ENCODE measurements around the gene OPN3.

The OPN3 gene

DNA sequence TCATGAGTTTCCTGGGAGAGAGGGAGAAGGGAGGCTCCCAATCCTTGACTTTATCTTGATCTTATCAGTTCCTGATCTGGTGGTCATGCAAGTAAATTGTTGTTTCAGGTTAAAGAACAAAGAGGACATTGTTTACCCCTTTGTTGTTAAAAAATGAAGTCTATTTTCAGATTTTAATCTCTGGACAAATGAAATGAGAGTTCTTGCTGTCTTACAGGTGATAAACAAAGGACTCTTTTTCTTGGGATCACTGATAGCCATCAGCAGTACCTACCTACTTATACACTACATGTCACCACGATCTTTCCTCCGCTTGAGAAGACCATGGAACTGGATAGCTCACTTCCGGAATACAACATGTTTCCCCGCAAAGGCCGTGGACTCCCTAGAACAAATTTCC is 48.4 kb downstream of the OPN3 start:
- TF ChIP-seq, protein P1, sequence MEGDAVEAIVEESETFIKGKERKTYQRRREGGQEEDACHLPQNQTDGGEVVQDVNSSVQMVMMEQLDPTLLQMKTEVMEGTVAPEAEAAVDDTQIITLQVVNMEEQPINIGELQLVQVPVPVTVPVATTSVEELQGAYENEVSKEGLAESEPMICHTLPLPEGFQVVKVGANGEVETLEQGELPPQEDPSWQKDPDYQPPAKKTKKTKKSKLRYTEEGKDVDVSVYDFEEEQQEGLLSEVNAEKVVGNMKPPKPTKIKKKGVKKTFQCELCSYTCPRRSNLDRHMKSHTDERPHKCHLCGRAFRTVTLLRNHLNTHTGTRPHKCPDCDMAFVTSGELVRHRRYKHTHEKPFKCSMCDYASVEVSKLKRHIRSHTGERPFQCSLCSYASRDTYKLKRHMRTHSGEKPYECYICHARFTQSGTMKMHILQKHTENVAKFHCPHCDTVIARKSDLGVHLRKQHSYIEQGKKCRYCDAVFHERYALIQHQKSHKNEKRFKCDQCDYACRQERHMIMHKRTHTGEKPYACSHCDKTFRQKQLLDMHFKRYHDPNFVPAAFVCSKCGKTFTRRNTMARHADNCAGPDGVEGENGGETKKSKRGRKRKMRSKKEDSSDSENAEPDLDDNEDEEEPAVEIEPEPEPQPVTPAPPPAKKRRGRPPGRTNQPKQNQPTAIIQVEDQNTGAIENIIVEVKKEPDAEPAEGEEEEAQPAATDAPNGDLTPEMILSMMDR (conservative IDR thresholded peaks at IDR 0.05; ENCODE audit: low read length): no peak
- H3K4me3 ChIP-seq (ENCODE audit: low read length): no peak overlapping the region
- no peak for DNase-seq (ENCODE audit: low read depth)

DNA sequence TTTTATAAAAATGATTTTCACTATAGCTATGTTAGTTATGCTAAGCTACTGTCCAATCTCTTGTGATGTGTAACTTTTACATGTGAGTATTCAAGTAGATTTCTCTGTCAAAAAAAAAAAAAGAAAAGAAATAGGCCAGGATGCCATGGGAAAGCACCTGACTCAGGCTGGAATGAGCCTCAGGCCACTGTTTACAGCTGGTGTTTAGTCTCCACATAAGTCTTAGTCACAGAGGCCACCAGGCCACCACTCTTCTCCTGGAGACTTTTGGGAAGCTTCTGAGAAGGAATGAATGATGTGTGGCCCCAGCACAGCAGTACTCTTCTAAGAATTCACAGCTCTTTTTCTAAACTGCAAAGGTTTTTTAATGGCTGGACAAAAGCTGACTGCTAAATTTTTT is 48.9 kb downstream of the OPN3 start:
- TF ChIP-seq, protein P1 (conservative IDR thresholded peaks at IDR 0.05; ENCODE audit: low read length): no peak
- no peak overlapping the region for H3K4me3 ChIP-seq (ENCODE audit: low read length)
- DNase-seq (ENCODE audit: low read depth): peak; percentile 36

DNA sequence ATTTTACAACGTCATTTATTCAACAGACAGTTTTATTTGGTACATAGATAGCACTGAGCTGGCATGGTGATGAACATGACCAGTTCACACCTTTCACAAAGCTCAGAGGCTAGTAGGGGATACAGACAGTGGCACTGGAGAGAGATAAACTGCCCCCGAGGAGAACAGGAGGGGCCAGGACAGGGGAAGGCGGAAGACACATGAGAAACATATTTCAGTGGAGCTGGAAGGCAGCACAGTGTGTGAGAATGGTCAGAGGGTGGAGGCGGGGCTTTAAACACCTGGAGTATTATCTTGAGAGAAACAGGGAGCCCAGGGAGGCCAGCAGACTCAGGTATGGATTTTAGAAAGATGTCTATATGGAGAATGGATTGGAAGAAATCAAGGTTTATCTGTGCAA is 49.5 kb downstream of the OPN3 start:
- H3K4me3 ChIP-seq (ENCODE audit: low read length): no peak overlapping the region
- DNase-seq (ENCODE audit: low read depth): no peak
- TF ChIP-seq, protein P1 (conservative IDR thresholded peaks at IDR 0.05; ENCODE audit: low read length): no peak

DNA sequence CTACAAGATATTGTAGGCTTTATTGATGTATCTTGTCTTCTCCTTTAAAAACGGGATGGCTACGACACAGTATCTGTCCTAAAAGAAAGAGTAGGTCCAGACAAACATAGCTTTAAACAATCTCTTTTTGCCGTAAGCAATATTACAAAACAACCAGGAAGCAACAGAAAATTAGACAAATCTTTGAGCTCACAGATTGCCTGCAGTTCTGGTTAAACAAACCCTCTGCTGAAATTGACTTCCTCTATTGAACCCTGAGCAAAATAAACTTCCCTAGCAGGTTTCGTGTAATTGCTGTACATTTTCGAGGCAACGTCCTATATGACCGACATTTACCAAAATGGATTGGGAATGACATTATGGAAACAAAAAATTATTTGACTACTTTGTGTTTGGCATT is 50.6 kb downstream of the OPN3 start:
- TF ChIP-seq, protein P1 (conservative IDR thresholded peaks at IDR 0.05; ENCODE audit: low read length): no peak
- no peak for DNase-seq (ENCODE audit: low read depth)
- H3K4me3 ChIP-seq (ENCODE audit: low read length): no peak overlapping the region

DNA sequence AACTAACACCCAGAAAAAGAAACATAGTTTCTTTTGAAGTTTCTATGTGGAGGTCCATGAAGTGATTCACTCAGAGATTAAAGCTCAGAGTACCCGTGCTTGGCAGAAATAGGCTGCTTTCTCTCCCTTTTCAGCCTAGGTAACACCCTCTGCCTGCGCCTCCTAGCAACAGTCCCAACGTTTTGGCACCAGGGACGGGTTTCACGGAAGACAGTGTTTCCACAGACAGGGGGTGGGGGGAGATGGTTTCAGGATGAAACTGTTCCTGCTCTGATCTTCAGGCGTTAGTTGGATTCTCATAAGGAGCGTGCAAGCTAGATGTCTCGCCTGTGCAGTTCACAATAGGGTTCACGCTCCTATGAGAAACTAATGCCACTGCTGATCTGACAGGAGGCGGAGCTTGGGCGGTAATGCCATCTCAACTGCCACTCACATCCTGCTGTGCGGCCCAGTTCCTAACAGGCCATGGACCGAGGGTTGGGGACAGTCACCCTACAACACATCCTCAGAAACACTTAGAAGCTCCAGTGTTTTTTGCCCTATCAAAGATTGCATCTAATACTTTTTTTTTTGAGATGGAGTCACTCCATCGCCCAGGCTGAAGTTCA is 53.2 kb downstream of the OPN3 start:
- no peak overlapping the region for H3K4me3 ChIP-seq (ENCODE audit: low read length)
- DNase-seq (ENCODE audit: low read depth): no peak
- TF ChIP-seq, protein P1 (conservative IDR thresholded peaks at IDR 0.05; ENCODE audit: low read length): no peak

DNA sequence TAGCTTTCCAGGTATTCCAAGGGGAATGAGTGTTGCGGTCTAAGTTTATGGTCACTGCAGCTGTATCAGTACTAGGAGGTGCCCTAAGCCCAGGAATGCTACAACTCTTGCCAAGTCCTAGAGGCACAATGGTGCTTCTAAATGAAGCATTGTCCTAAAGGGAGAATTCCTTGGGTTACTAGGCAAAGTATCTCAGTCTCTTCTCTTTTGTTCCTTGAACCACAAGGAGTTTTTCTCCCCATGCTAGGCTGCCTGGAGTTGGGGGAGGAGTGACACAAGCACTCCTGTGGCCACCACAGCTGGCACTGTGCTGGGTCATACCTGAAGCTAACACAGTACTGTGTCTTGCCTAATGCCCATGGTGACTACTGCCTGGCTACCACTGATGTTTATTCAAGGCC is 57.2 kb downstream of the OPN3 start:
- no peak overlapping the region for H3K4me3 ChIP-seq (ENCODE audit: low read length)
- TF ChIP-seq, protein P1 (conservative IDR thresholded peaks at IDR 0.05; ENCODE audit: low read length): no peak
- no peak for DNase-seq (ENCODE audit: low read depth)

DNA sequence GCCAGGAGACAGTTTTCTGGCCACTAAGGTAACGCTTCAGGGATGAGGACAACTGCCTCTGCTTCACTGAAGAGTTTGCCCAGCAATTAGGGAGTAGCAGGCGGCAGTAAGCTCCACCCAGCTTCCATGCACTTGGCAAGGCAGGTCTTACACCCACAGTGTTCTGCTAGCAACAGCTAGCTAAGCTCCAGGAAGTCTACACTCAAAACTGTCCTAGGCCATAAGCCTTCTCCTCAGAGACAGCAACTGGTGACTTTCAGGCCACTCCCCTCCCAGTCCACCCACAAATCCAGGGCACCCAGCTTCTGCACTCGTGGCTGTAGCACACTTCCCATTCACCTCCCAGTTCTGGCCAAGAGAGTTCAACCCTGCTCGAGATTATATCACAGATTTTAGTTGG is 60.7 kb downstream of the OPN3 start:
- H3K4me3 ChIP-seq (ENCODE audit: low read length): no peak overlapping the region
- TF ChIP-seq, protein P1 (conservative IDR thresholded peaks at IDR 0.05; ENCODE audit: low read length): no peak
- no peak for DNase-seq (ENCODE audit: low read depth)
